OCI-LY1 (cell line): ENCODE results near the gene USP25.
A peak's percentile ranks its signal among the peaks of the same experiment; 100 is the strongest.

Experiments
- H2AFZ ChIP-seq: fragments of 200-600 bp; sonication (generic), shearing (Covaris generic); 2 replicates; pipeline ENCODE4 v1.6.0; 2014; ENCODE audit warnings: antibody characterized with exemption, mild to moderate bottlenecking, low read length
- H3F3A ChIP-seq: fragments of 200-600 bp; sonication (generic), shearing (Covaris generic); 2 replicates; pipeline ENCODE4 v1.6.0; 2014; ENCODE audit warnings: mild to moderate bottlenecking, antibody characterized with exemption, low read length, moderate library complexity; ENCODE audit not compliant: insufficient read depth
- H3K27ac ChIP-seq: fragments of 200-600 bp; sonication (generic); 2 replicates; pipeline ENCODE4 v1.5.1; 2014; ENCODE audit warnings: low read length, mixed run types, mild to moderate bottlenecking, low read depth; ENCODE audit not compliant: poor library complexity, severe bottlenecking
- H3K27me3 ChIP-seq: fragments of 200-600 bp; sonication (generic); 2 replicates; pipeline ENCODE4 v1.6.0; 2014; ENCODE audit warnings: antibody characterized with exemption, mild to moderate bottlenecking, low read length, moderate library complexity; ENCODE audit not compliant: insufficient read depth
- H3K36me3 ChIP-seq: fragments of 200-600 bp; sonication (generic); 2 replicates; pipeline ENCODE4 v1.6.1; 2014; ENCODE audit warnings: mild to moderate bottlenecking, antibody characterized with exemption, low read length, moderate library complexity, mixed read lengths; ENCODE audit not compliant: insufficient read depth
- H3K4me1 ChIP-seq: fragments of 200-600 bp; sonication (generic); 2 replicates; pipeline ENCODE4 v1.5.1; 2014; ENCODE audit warnings: mild to moderate bottlenecking, low read length, moderate library complexity; ENCODE audit not compliant: insufficient read depth, severe bottlenecking
- H3K4me2 ChIP-seq: fragments of 200-600 bp; sonication (generic), shearing (Covaris generic); 2 replicates; pipeline ENCODE4 v1.6.1; 2014; ENCODE audit warnings: low read length
- H3K4me3 ChIP-seq: fragments of 200-600 bp; sonication (generic); 2 replicates; pipeline ENCODE4 v1.5.1; 2014; ENCODE audit warnings: low read length, low read depth, mild to moderate bottlenecking, mixed read lengths; ENCODE audit not compliant: poor library complexity, severe bottlenecking
- H3K79me2 ChIP-seq: fragments of 200-600 bp; shearing (Covaris generic); 2 replicates; pipeline ENCODE4 v1.6.1; 2016; ENCODE audit warnings: mixed run types, low read length, mixed read lengths; ENCODE audit not compliant: insufficient read depth
- H3K9ac ChIP-seq: fragments of 200-600 bp; sonication (generic), shearing (Covaris generic); 2 replicates; pipeline ENCODE4 v1.6.1; 2014; ENCODE audit warnings: mild to moderate bottlenecking, low read length, mixed read lengths
- H3K9me2 ChIP-seq: fragments of 200-600 bp; sonication (generic), shearing (Covaris generic); 2 replicates; pipeline ENCODE4 v1.6.1; 2014; ENCODE audit warnings: low read depth, mild to moderate bottlenecking, low read length, mixed read lengths
- H3K9me3 ChIP-seq: fragments of 200-600 bp; shearing (Covaris generic); 2 replicates; pipeline ENCODE4 v1.6.1; 2014; ENCODE audit warnings: low read length, mixed read lengths
- H4K20me1 ChIP-seq: fragments of 200-600 bp; sonication (generic), shearing (Covaris generic); 2 replicates; pipeline ENCODE4 v1.6.0; 2016; ENCODE audit warnings: mild to moderate bottlenecking, low read length; ENCODE audit not compliant: insufficient read depth
- EZH2 ChIP-seq: fragments of 200-600 bp; sonication (generic), shearing (Covaris generic); IDR thresholded peaks from 2 replicates; pipeline ENCODE4 v1.8.0; 2017; ENCODE audit warnings: borderline replicate concordance, mixed run types, mild to moderate bottlenecking, antibody characterized with exemption, low read length, moderate library complexity, mixed read lengths
- TF ChIP-seq, protein P1 (sequence below): fragments of 200-600 bp; sonication (generic), shearing (Covaris generic); IDR thresholded peaks from 2 replicates; pipeline ENCODE4 v1.5.1; 2017; ENCODE audit warnings: mild to moderate bottlenecking, antibody characterized with exemption, low read length, moderate library complexity, mixed read lengths

The USP25 gene, protein sequence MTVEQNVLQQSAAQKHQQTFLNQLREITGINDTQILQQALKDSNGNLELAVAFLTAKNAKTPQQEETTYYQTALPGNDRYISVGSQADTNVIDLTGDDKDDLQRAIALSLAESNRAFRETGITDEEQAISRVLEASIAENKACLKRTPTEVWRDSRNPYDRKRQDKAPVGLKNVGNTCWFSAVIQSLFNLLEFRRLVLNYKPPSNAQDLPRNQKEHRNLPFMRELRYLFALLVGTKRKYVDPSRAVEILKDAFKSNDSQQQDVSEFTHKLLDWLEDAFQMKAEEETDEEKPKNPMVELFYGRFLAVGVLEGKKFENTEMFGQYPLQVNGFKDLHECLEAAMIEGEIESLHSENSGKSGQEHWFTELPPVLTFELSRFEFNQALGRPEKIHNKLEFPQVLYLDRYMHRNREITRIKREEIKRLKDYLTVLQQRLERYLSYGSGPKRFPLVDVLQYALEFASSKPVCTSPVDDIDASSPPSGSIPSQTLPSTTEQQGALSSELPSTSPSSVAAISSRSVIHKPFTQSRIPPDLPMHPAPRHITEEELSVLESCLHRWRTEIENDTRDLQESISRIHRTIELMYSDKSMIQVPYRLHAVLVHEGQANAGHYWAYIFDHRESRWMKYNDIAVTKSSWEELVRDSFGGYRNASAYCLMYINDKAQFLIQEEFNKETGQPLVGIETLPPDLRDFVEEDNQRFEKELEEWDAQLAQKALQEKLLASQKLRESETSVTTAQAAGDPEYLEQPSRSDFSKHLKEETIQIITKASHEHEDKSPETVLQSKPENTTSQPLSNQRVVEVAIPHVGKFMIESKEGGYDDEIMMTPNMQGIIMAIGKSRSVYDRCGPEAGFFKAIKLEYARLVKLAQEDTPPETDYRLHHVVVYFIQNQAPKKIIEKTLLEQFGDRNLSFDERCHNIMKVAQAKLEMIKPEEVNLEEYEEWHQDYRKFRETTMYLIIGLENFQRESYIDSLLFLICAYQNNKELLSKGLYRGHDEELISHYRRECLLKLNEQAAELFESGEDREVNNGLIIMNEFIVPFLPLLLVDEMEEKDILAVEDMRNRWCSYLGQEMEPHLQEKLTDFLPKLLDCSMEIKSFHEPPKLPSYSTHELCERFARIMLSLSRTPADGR

DNA sequence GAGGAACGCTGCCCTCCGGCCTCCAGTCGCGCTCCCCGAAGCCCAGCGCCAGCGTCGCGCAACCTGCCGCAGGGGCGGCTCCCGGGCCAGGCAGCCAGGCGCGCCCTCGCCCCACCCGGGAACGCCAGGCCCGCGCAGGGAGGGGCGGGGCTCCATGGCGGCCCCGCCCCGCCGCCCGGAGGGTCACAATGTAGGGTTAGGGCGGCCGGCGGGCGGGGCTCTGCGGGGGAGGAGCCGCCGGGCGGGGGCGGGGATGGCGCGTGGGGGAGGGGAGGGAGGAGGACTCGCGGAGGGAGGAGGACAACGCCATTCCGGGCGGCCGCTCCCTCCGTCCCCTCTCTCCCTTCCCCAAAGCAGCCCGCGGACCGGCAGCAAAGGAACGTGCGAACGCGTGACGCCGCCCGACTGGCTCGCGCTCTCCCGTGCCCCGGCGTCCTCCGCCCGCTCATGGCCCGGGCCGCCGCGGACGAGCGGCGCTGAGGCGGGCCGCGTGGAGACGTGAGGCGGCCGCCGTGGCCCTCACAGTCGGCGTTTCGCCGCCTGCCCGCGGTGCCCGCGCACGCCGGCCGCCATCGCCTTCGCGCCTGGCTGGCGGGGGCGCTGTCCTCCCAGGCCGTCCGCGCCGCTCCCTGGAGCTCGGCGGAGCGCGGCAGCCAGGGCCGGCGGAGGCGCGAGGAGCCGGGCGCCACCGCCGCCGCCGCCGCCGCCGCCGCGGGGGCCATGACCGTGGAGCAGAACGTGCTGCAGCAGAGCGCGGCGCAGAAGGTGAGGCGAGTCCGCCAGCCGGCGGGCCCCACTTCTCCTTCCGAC is at the start of gene USP25:
USP25 (plus strand) TSS at position 309 of the 810 bp plus-strand sequence; CDS start at position 721, 412 bp downstream.
- no peaks in the 10 kb centered on the region for H3K9me3 ChIP-seq
- no peaks in the 10 kb centered on the region for H3K9me2 ChIP-seq
- TF ChIP-seq EZH2, result no peak
- H3K79me2 ChIP-seq, result peaks cover 43% of the 10 kb centered on the region
- peak within 1 kb of the TSS; percentile 85 for H3K9ac ChIP-seq
- no peaks in the 10 kb centered on the region for H4K20me1 ChIP-seq
- no peaks in the 10 kb centered on the region for H3F3A ChIP-seq
- peaks cover 29% of the 10 kb centered on the region for H3K4me1 ChIP-seq
- peak within 1 kb of the TSS; percentile 83 for H3K4me2 ChIP-seq
- peak within 1 kb of the TSS; percentile 91 for H3K4me3 ChIP-seq
- H2AFZ ChIP-seq, result peak within 1 kb of the TSS; percentile 62; the same call in 1 of the 2 replicates
- peak within 1 kb of the TSS; percentile 57 for H3K27ac ChIP-seq
- H3K36me3 ChIP-seq, result 0 out of 2 replicates have a peak, but pooled peaks cover 2% of the 10 kb centered on the region
- H3K27me3 ChIP-seq, result no peaks in the 10 kb centered on the region

DNA sequence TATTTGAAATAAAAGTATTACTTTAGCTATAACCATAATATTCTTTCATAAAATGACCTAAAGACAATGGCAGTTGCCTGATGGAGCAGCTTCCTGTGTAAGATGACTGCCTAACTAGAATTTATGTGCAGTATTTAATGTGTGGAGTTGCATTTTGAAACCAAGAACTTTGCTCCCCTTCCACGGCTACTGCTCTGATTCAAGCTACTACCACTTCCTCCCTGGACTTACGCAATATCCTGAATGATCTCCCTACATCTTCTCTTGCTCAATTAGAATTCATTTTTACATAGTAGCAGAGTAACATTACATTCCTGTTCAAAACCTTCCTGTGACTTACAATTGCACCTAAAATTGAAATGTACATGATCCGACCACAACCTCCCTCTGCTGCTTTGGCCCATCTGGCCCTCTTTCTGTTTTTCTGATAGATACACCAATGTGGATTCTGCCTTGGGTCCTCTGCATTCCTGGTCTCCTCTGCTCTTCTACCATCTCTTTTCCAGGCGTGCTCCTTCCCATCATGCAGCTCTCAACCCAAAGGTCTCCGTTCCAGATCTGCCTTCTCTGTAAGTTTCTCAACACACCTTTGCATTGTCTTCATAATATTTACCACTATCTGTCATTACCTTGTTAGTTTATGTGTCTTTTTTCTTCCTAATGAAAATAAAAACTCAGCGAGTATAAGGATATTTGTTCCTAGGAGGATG is 47.4 kb upstream of the USP25 start:
- Histone ChIP-seq H4K20me1 (no peaks in the 10 kb centered on the region), H3F3A (no peaks in the 10 kb centered on the region), H3K9me3 (no peaks in the 10 kb centered on the region), H3K79me2 (no peaks in the 10 kb centered on the region), H3K4me2 (no peak overlapping the region), H3K27ac (no peak overlapping the region), H3K27me3 (no peaks in the 10 kb centered on the region), H3K4me3 (no peak overlapping the region), H3K9me2 (no peaks in the 10 kb centered on the region), H3K4me1 (no peaks in the 10 kb centered on the region), H3K36me3 (no peaks in the 10 kb centered on the region), H2AFZ (no peak overlapping the region), H3K9ac (no peak overlapping the region)
- TF ChIP-seq, protein P1, sequence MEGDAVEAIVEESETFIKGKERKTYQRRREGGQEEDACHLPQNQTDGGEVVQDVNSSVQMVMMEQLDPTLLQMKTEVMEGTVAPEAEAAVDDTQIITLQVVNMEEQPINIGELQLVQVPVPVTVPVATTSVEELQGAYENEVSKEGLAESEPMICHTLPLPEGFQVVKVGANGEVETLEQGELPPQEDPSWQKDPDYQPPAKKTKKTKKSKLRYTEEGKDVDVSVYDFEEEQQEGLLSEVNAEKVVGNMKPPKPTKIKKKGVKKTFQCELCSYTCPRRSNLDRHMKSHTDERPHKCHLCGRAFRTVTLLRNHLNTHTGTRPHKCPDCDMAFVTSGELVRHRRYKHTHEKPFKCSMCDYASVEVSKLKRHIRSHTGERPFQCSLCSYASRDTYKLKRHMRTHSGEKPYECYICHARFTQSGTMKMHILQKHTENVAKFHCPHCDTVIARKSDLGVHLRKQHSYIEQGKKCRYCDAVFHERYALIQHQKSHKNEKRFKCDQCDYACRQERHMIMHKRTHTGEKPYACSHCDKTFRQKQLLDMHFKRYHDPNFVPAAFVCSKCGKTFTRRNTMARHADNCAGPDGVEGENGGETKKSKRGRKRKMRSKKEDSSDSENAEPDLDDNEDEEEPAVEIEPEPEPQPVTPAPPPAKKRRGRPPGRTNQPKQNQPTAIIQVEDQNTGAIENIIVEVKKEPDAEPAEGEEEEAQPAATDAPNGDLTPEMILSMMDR, result no peak
- no peak for TF ChIP-seq EZH2

DNA sequence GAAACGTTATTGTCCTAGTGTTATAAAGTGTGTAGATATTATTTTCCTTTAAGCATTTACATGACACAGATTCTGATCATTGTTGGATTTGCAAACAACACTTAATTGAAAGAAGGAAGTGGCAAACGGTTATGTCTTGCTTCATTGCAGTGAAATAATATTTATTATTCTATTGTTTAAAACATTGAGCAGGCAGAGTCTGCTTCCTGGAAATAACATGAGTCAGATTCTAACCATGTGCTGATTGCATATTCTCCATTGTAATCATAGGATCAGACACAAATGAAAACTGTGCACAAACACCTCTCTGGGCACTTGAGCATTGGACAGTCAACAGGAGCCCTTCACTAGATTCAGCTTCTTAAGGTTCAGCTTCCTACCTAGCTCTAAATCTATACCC is 46.8 kb upstream of the USP25 start:
- no peaks in the 10 kb centered on the region for H3K9me3 ChIP-seq
- no peaks in the 10 kb centered on the region for H3K4me1 ChIP-seq
- H3K9me2 ChIP-seq, result no peaks in the 10 kb centered on the region
- H3F3A ChIP-seq, result no peaks in the 10 kb centered on the region
- H3K9ac ChIP-seq, result no peak overlapping the region
- H4K20me1 ChIP-seq, result no peaks in the 10 kb centered on the region
- no peak overlapping the region for H3K4me3 ChIP-seq
- H3K27ac ChIP-seq, result no peak overlapping the region
- TF ChIP-seq, protein P1, result no peak
- no peak for TF ChIP-seq EZH2
- H3K27me3 ChIP-seq, result no peaks in the 10 kb centered on the region
- no peaks in the 10 kb centered on the region for H3K79me2 ChIP-seq
- H3K4me2 ChIP-seq, result no peak overlapping the region
- H2AFZ ChIP-seq, result no peak overlapping the region
- H3K36me3 ChIP-seq, result no peaks in the 10 kb centered on the region
